K562 (cell line): ENCODE data around the gene CBX2. TPM values are rescaled to one million over a fixed set of nuclear protein-coding genes. Genes with fewer than 3 reads are reported as not detected.

Experiments used
- DNMT1 ChIP-seq: fragments of 450-650 bp; IDR thresholded peaks from 2 replicates; pipeline ENCODE4 v1.6.1; 2016; ENCODE audit warnings: antibody characterized with exemption, mild to moderate bottlenecking
- FOXP4 ChIP-seq: sonication (generic); formaldehyde crosslinking; IDR thresholded peaks from 2 replicates; pipeline ENCODE4 v1.8.0; 2022; ENCODE audit warnings: mild to moderate bottlenecking, missing genetic modification reagents, borderline replicate concordance
- HNRNPLL ChIP-seq: fragments of 200-400 bp; formaldehyde crosslinking; IDR thresholded peaks from 2 replicates; pipeline ENCODE4 v1.6.1; 2017; ENCODE audit warnings: low read length, low read depth, mild to moderate bottlenecking; ENCODE audit not compliant: poor library complexity, severe bottlenecking
- HSF4 ChIP-seq: fragments of 250-450 bp; sonication (Bioruptor Pico); IDR thresholded peaks from 2 replicates; pipeline ENCODE4 v2.1.2; 2022; ENCODE audit warnings: mild to moderate bottlenecking, moderate library complexity, borderline replicate concordance
- RBFOX2 ChIP-seq: fragments of 200-400 bp; formaldehyde crosslinking; IDR thresholded peaks from 2 replicates; pipeline ENCODE4 v1.6.1; 2017; ENCODE audit warnings: low read depth, mild to moderate bottlenecking, low read length, moderate library complexity
- ZBTB40 ChIP-seq, 2 experiments: fragments of 450-650 bp in 1 of 2; sonication (generic) in 1 of 2; formaldehyde crosslinking in 1 of 2; IDR thresholded peaks; 2 replicates each; pipeline versions ENCODE4 v1.7.1 to v1.9.0; 2016 to 2022; ENCODE audit warnings: inconsistent platforms in 1 of 2, mild to moderate bottlenecking in 1 of 2, missing genetic modification reagents in 1 of 2
- polyA plus RNA-seq, 8 experiments: library from polyadenylated mRNA; depleted of rRNA in 4 of 8; stranded (reverse) in 5 of 8; unstranded in 3 of 8; fragments of >200 nt; fragmentation: Nextera tagmentation in 2 of 8; fragmentation: Illumina TruSeq in 1 of 8; extraction: Ambion mirVana in 2 of 8; extraction: Trizol in 1 of 8; gene quantifications; 2 replicates each; pipeline versions ENCODE4 v1.2.1 to v1.2.3, GENCODE V29; 2011 to 2014; ENCODE audit warnings: inconsistent platforms in 1 of 8, missing spikeins in 1 of 8
- total RNA-seq, 7 experiments: library from RNA; depleted of rRNA in 6 of 7; stranded (reverse); fragments of >200 nt in 6 of 7; fragmentation: Illumina TruSeq in 2 of 7; extraction: Trizol in 2 of 7; gene quantifications; 2 replicates each; pipeline versions ENCODE4 v1.2.1 to v1.2.3, GENCODE V29; 2011 to 2021; ENCODE audit warnings: low replicate concordance in 1 of 7

Gene CBX2
- total and polyA plus RNA-seq, 9 of the 15 experiments (the other 6 are each of a cell fraction or from before 2014, with no cell fraction given): 0.66 to 26.9 (median 13.9) TPM

GRCh38 chr17:79835470-79835899 is 57.5 kb downstream of the CBX2 start (continued):
- TF ChIP-seq HNRNPLL (no peak), HSF4 (CRISPR knock-in tag) (no peak), RBFOX2 (peak; percentile 61), FOXP4 (CRISPR knock-in tag) (peak; percentile 64; the same call in 1 of the 2 replicates), DNMT1 (no peak), ZBTB40 (IDR thresholded peaks at IDR 0.05) (no peak), ZBTB40 (CRISPR knock-in tag; IDR thresholded peaks at IDR 0.05) (peak; percentile 4; the same call in 1 of the 2 replicates)
